ENCODE measurements around the gene PPIF. TPM values are rescaled to one million over a fixed set of nuclear protein-coding genes. Genes with fewer than 3 reads are reported as not detected.

PPIF gene
- polyA plus RNA-seq, 1 donor (not counting 4 experiments of a cell fraction or from before 2014, with no cell fraction given) = 71.3 TPM

GRCh38 chr10:79301754-79302530, 45.3 kb upstream of the PPIF start:
- Histone ChIP-seq H3K27ac (ENCODE audit: control insufficient read depth, insufficient read depth, low read length) (no peak overlapping the region), H3K27me3 (ENCODE audit: control insufficient read depth, extremely low read depth, insufficient read depth, low read length) (no peaks in the 10 kb centered on the region), H2AFZ (ENCODE audit: control insufficient read depth, low read length) (no peak overlapping the region), H3K9ac (ENCODE audit: control insufficient read depth, extremely low read depth, insufficient read depth, low read length) (no peak overlapping the region), H3K9me1 (ENCODE audit: control insufficient read depth, extremely low read depth, insufficient read depth, low read length) (peaks cover 2% of the 10 kb centered on the region), H3K4me1 (ENCODE audit: control insufficient read depth, extremely low read depth, insufficient read depth, low read length) (peaks cover 23% of the 10 kb centered on the region), H3K36me3 (ENCODE audit: control insufficient read depth in 2 of 2, extremely low read depth in 1 of 2, insufficient read depth in 2 of 2, low read length in 2 of 2) (peaks cover 25 to 29% of the 10 kb centered on the region in 2 experiments), H3K4me3 (ENCODE audit: control insufficient read depth in 2 of 3, extremely low read depth in 1 of 3, insufficient read depth in 2 of 3, low read depth in 1 of 3, low read length in 3 of 3) (no peak overlapping the region), H4K20me1 (ENCODE audit: control insufficient read depth, extremely low read depth, insufficient read depth, low read length) (no peaks in the 10 kb centered on the region), H3K4me2 (ENCODE audit: control insufficient read depth, extremely low read depth, insufficient read depth, low read depth, low read length) (no peak overlapping the region), H3K79me2 (ENCODE audit: control insufficient read depth, insufficient read depth, low read length) (no peaks in the 10 kb centered on the region), H3K9me3 (ENCODE audit: control insufficient read depth, low read depth, low read length) (no peaks in the 10 kb centered on the region)
- dilution Hi-C loops (cut with MboI; ENCODE audit: extremely low pct_ligation_motif_present, low sequenced_read_pairs) = no loop called here
- DNase-seq (ENCODE audit: low read depth, low spot score) = no peak
- FAIRE-seq = no peak
- TF ChIP-seq EZH2 (IDR thresholded peaks at IDR 0.05; ENCODE audit: low read length) (no peak), CTCF (optimal IDR thresholded peaks at IDR 0.05 in 1 of 3, IDR thresholded peaks at IDR 0.05 in 1 of 3, conservative IDR thresholded peaks at IDR 0.05 in 1 of 3; ENCODE audit: extremely low read depth in 1 of 3, insufficient read depth in 2 of 3, low read length in 3 of 3) (no peak)

DNA sequence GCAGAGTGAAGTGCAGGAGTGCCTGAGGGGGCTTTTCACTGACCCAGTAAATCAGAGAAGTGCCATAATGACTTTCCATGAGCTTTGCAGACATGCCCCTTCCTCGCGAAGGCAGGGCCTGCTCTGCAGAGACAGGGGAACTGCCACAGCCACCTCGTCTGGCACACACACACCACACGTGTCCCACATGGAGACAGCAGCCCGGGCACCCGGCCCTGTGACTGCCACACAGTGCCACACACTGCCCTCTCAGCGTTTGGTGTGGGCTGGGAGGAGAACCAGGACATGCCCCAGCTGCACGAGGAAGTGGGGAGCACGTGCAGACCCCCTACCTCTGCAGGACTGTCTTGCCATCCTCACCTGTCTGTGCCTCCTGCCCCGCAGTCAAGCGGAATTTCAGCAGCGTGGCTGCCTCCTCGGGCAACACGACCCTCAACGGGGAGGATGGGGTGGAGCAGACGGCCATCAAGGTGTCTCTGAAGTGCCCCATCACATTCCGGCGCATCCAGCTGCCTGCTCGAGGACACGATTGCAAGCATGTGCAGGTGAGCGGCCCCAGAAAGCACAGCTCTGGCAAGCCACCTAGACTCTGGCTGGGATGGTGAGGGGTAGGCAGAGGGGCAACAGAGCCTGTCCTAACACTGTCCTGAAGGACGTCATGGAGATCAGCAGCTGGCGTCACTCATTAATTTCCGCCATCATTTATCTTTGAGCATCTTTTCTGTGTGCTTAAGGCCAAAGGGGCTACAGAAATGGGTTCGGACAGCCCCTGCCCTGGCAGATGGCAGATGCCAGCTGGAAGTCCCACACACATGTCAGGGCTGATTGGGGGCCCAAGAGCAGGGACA, 43.4 kb upstream of the PPIF start:
- DNase-seq (ENCODE audit: low read depth, low spot score) = no peak
- no peak for TF ChIP-seq CTCF (optimal IDR thresholded peaks at IDR 0.05 in 1 of 3, IDR thresholded peaks at IDR 0.05 in 1 of 3, conservative IDR thresholded peaks at IDR 0.05 in 1 of 3; ENCODE audit: extremely low read depth in 1 of 3, insufficient read depth in 2 of 3, low read length in 3 of 3)
- no peak for TF ChIP-seq EZH2 (IDR thresholded peaks at IDR 0.05; ENCODE audit: low read length)
- FAIRE-seq = no peak
- H2AFZ ChIP-seq (ENCODE audit: control insufficient read depth, low read length) = no peak overlapping the region
- peaks cover 2% of the 10 kb centered on the region for H3K9me1 ChIP-seq (ENCODE audit: control insufficient read depth, extremely low read depth, insufficient read depth, low read length)
- no peaks in the 10 kb centered on the region for H3K27me3 ChIP-seq (ENCODE audit: control insufficient read depth, extremely low read depth, insufficient read depth, low read length)
- no peaks in the 10 kb centered on the region for H4K20me1 ChIP-seq (ENCODE audit: control insufficient read depth, extremely low read depth, insufficient read depth, low read length)
- no peaks in the 10 kb centered on the region for H3K79me2 ChIP-seq (ENCODE audit: control insufficient read depth, insufficient read depth, low read length)
- H3K36me3 ChIP-seq (ENCODE audit: control insufficient read depth in 2 of 2, extremely low read depth in 1 of 2, insufficient read depth in 2 of 2, low read length in 2 of 2) = peaks cover 34 to 35% of the 10 kb centered on the region in 2 experiments
- no peak overlapping the region for H3K27ac ChIP-seq (ENCODE audit: control insufficient read depth, insufficient read depth, low read length)
- no peak overlapping the region for H3K9ac ChIP-seq (ENCODE audit: control insufficient read depth, extremely low read depth, insufficient read depth, low read length)
- H3K9me3 ChIP-seq (ENCODE audit: control insufficient read depth, low read depth, low read length) = no peaks in the 10 kb centered on the region
- dilution Hi-C loops (cut with MboI; ENCODE audit: extremely low pct_ligation_motif_present, low sequenced_read_pairs) = no loop called here
- H3K4me3 ChIP-seq (ENCODE audit: control insufficient read depth in 2 of 3, extremely low read depth in 1 of 3, insufficient read depth in 2 of 3, low read depth in 1 of 3, low read length in 3 of 3) = no peak overlapping the region
- no peak overlapping the region for H3K4me2 ChIP-seq (ENCODE audit: control insufficient read depth, extremely low read depth, insufficient read depth, low read depth, low read length)
- H3K4me1 ChIP-seq (ENCODE audit: control insufficient read depth, extremely low read depth, insufficient read depth, low read length) = peaks cover 15% of the 10 kb centered on the region

Measured in keratinocyte (primary cell).